Astrocyte (in vitro differentiated cells and primary cell): ENCODE results near the gene NUP210. TPM values are rescaled to one million over a fixed set of nuclear protein-coding genes. Genes with fewer than 3 reads are reported as not detected.

Experiments
- DNase-seq: peaks from one replicate; pipeline ENCODE4 v3.0.0-alpha.2; 2010; ENCODE audit warnings: low read depth
- FAIRE-seq: peaks from 2 replicates; lab custom pipeline; 2011; peaks lifted over from hg19 to GRCh38; lab: Jason Lieb, UNC
- H2AFZ ChIP-seq: 2 replicates; pipeline ENCODE4 v1.6.0; 2012; ENCODE audit warnings: low read depth, low read length, inconsistent platforms
- H3K27ac ChIP-seq: 2 replicates; pipeline ENCODE4 v1.5.1; 2011; ENCODE audit warnings: low read depth, low read length, inconsistent platforms
- H3K27me3 ChIP-seq: 2 replicates; pipeline ENCODE4 v1.6.0; 2011; ENCODE audit warnings: low read length, inconsistent platforms; ENCODE audit not compliant: insufficient read depth
- H3K36me3 ChIP-seq: 2 replicates; pipeline ENCODE4 v1.5.1; 2011; ENCODE audit warnings: low read length, inconsistent platforms; ENCODE audit not compliant: insufficient read depth
- H3K4me1 ChIP-seq: 2 replicates; pipeline ENCODE4 v1.5.1; 2011; ENCODE audit warnings: low read length, inconsistent platforms; ENCODE audit not compliant: insufficient read depth
- H3K4me2 ChIP-seq: 2 replicates; pipeline ENCODE4 v1.6.0; 2012; ENCODE audit warnings: low read length, inconsistent platforms
- H3K4me3 ChIP-seq: 2 replicates; pipeline ENCODE4 v1.5.1; 2011; ENCODE audit warnings: low read depth, mild to moderate bottlenecking, low read length, inconsistent platforms; ENCODE audit not compliant: insufficient read depth
- H3K79me2 ChIP-seq: 2 replicates; pipeline ENCODE4 v1.6.0; 2012; ENCODE audit warnings: mild to moderate bottlenecking, low read length, inconsistent platforms; ENCODE audit not compliant: insufficient read depth
- H3K9ac ChIP-seq: 2 replicates; pipeline ENCODE4 v1.6.0; 2012; ENCODE audit warnings: mild to moderate bottlenecking, low read length, inconsistent platforms
- H3K9me3 ChIP-seq: 2 replicates; pipeline ENCODE4 v1.5.1; 2012; ENCODE audit warnings: low read depth, mild to moderate bottlenecking, low read length, inconsistent platforms; ENCODE audit not compliant: insufficient read depth
- H4K20me1 ChIP-seq: 2 replicates; pipeline ENCODE4 v1.6.0; 2012; ENCODE audit warnings: low read length, inconsistent platforms; ENCODE audit not compliant: insufficient read depth
- H3K27ac Mint-ChIP-seq: one replicate; pipeline ENCODE4 v1.8.0; 2021; ENCODE audit warnings: mild to moderate bottlenecking, mixed read lengths; ENCODE audit not compliant: unreplicated experiment
- H3K27me3 Mint-ChIP-seq: one replicate; pipeline ENCODE4 v1.8.0; 2021; ENCODE audit warnings: low read depth, mixed read lengths; ENCODE audit not compliant: unreplicated experiment
- H3K36me3 Mint-ChIP-seq: one replicate; pipeline ENCODE4 v1.8.0; 2021; ENCODE audit warnings: low read depth, mixed read lengths; ENCODE audit not compliant: unreplicated experiment
- H3K4me1 Mint-ChIP-seq: one replicate; pipeline ENCODE4 v1.8.0; 2021; ENCODE audit warnings: low read depth, mixed read lengths; ENCODE audit not compliant: unreplicated experiment
- H3K4me3 Mint-ChIP-seq: one replicate; pipeline ENCODE4 v1.8.0; 2021; ENCODE audit warnings: mild to moderate bottlenecking, moderate library complexity, mixed read lengths; ENCODE audit not compliant: unreplicated experiment
- H3K9me3 Mint-ChIP-seq: one replicate; pipeline ENCODE4 v1.8.0; 2021; ENCODE audit warnings: mild to moderate bottlenecking, mixed read lengths; ENCODE audit not compliant: unreplicated experiment
- CTCF ChIP-seq: IDR thresholded peaks from 2 replicates; pipeline ENCODE4 v1.5.1; 2011; ENCODE audit warnings: low read depth, mild to moderate bottlenecking, inconsistent platforms, low read length, moderate library complexity; ENCODE audit not compliant: insufficient read depth
- EZH2 ChIP-seq: IDR thresholded peaks from 2 replicates; pipeline ENCODE4 v1.6.1; 2012; ENCODE audit warnings: mild to moderate bottlenecking, low read length, inconsistent platforms; ENCODE audit not compliant: insufficient read depth
- total RNA-seq: library from RNA; stranded (reverse); gene quantifications from 2 replicates; pipeline ENCODE4 v1.2.1, GENCODE V29; 2021

Gene NUP210
- total RNA-seq, 1 donor from 2014 or later, result 1.2 TPM

DNA sequence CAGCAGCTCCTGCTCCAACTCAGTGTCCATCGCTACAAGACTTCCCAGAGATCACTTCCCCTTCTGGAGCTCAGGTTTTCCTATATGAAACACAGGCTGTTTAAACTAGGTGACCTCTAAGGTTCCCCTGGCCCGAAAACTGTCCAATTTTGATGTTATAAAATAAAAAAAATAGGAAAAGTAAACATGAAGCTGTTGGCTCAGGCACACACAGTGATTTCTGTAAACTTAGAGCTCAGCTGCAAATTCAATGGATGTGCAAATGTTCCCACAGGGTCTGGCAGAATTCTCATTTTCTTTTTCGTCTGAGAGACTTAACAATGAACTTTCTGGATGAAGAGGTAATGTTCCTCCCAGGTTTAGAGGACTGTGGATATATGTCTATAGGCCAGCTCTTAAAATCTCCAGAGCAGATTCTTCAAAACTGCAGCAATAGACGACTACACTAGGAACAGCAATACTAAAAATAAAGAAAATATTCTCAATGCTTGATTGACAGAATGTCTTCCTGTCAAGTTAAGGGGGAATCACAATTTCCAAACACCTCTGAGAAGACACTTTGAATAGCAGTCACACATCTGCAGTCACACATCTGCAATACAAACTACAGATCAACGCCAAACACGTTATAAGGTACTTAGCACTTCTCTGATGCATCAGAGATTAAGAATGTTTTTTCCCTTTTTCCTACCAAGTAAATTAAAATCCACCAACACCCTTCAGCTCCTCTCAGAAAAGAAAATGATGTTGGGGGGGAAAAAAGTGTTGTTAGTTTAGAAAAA lies 2.8 kb downstream of the NUP210 start:
- Mint-ChIP-seq H3K27me3 (peaks cover 22% of the 10 kb centered on the region), H3K27ac (no peak overlapping the region), H3K36me3 (no peaks in the 10 kb centered on the region), H3K4me1 (peaks cover 4% of the 10 kb centered on the region), H3K9me3 (no peaks in the 10 kb centered on the region), H3K4me3 (no peak overlapping the region)
- H2AFZ ChIP-seq, result no peak overlapping the region
- no peaks in the 10 kb centered on the region for H3K9me3 ChIP-seq
- TF ChIP-seq EZH2 (no peak), CTCF (no peak)
- peaks cover 3% of the 10 kb centered on the region for H3K4me1 ChIP-seq
- H3K4me3 ChIP-seq, result no peak overlapping the region
- H3K36me3 ChIP-seq, result no peaks in the 10 kb centered on the region
- no peaks in the 10 kb centered on the region for H3K79me2 ChIP-seq
- H3K27me3 ChIP-seq, result peaks cover 15% of the 10 kb centered on the region
- no peak overlapping the region for H3K4me2 ChIP-seq
- no peak overlapping the region for H3K27ac ChIP-seq
- DNase-seq (no peak), FAIRE-seq (no peak)
- H3K9ac ChIP-seq, result no peak overlapping the region
- H4K20me1 ChIP-seq, result no peaks in the 10 kb centered on the region

GRCh38 chr3:13415997-13416793 lies 3.9 kb downstream of the NUP210 start:
- H3K27me3 ChIP-seq, result peaks cover 14% of the 10 kb centered on the region
- Mint-ChIP-seq H3K4me3 (no peak overlapping the region), H3K9me3 (no peaks in the 10 kb centered on the region), H3K27me3 (peaks cover 20% of the 10 kb centered on the region), H3K36me3 (no peaks in the 10 kb centered on the region), H3K4me1 (peaks cover 4% of the 10 kb centered on the region), H3K27ac (no peak overlapping the region)
- DNase-seq, result no peak
- H3K9me3 ChIP-seq, result no peaks in the 10 kb centered on the region
- H3K36me3 ChIP-seq, result no peaks in the 10 kb centered on the region
- no peak overlapping the region for H3K9ac ChIP-seq
- no peak overlapping the region for H3K4me2 ChIP-seq
- H3K27ac ChIP-seq, result no peak overlapping the region
- H3K4me1 ChIP-seq, result peaks cover 3% of the 10 kb centered on the region
- no peak for FAIRE-seq
- no peak overlapping the region for H3K4me3 ChIP-seq
- TF ChIP-seq CTCF (no peak), EZH2 (no peak)
- H3K79me2 ChIP-seq, result no peaks in the 10 kb centered on the region
- no peak overlapping the region for H2AFZ ChIP-seq
- no peaks in the 10 kb centered on the region for H4K20me1 ChIP-seq
